GM18861 (cell line): ENCODE measurements around the gene CABYR.
"Not testable (repeated sequence)": the region's sequence is repeated elsewhere in the genome, so short reads cannot be mapped to it uniquely, and the experiment has no call there.

ENCODE experiments used
- ATAC-seq: cut with Tn5 transposase; IDR thresholded peaks from one replicate; pipeline ENCODE4 v1.9.1; 2021; ENCODE audit not compliant: unreplicated experiment

CABYR gene

DNA sequence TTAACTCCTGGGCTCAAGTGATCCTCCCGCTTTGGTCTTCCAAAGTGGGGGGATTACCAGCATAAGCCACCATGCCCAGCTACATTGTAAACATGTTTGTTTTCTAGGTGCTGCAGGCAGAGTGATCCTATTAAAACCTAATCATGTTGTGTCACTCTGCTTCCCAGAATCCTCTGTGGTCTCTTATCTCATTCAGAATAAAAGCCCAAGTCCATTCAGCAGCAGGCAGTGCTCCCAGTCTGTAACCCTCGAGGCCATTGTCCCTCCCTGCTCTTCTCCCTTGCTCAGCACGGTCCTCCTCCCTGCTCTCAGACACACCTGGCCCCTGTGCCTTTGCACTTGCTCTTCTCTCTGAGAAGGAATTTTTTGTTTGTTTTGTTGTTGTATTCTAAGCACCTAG is 11.1 kb upstream of the CABYR start:
- ATAC-seq, result no peak

DNA sequence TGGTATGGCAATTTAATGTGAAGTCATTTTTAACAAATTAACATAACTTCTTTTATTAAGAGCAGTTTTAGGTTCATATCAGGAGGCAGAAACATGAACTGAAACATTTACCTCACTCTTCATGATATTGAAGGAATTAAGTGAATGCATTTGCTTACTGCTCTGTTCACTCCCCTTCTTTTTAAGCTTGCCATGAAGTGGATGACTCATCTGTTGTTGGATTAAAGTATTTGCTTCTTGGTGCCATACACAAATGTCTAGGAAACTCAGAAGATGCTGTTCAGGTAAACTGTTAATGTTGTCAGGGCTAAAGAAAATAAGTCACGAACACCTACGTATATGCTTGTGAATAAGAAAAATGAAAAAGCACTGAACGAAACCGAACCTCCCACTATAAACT is 10.2 kb upstream of the CABYR start:
- ATAC-seq, result no peak

DNA sequence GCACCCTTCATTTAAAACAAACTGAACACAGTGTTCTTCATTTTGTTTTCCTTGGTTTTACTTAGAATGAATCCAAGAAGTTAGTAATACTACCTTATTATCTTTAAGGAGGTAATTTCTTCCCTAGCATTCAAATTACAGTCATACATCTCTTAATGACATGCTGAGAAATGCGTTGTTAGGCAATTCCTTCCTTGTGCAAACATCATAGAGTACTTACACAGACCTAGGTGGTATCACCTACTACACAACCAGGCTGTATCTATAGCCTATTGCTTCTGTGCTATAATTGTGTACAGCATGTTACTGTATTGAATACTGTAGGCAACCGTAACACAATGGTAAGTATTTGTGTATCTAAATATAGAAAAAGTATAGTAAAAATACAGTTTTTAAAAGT is 8.4 kb upstream of the CABYR start:
- ATAC-seq, result no peak

DNA sequence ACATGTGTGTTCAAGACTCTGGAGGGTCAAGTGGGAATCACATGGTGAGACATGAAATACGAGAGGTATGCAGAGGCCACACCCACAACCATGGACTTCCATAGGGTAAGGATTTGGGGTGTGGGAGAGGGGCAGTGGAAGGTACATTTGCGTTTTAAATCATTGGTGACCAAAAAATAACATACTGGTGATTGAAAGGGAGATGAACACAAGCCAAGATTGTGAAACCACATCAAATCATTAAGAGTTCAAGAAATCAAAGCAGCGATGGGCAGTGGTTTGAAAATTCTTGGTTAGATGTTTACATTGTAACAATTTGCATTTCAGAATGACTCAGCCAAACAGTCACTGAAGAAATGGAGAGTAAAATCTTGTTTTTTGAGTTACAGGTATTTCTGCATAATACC is 1.9 kb upstream of the CABYR start:
- no peak for ATAC-seq

DNA sequence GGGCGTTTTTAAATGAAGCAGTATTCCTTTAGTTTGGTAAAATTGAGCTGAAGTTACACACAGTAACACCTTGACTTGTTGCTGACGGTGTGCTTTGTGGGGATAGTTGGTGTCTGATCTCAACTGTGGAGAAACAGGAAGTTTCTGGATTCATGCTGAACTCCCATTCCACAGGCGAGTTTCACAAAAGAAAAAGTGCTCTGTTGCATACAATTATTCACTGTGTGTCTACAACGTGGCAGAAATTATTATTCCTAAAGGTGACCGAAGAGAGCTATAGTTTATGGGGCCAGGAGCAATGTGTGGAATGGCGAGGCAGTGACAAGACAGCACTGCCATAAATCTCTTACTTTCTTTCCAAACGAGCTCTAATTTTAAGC is 463 bp upstream of the CABYR start:
- ATAC-seq, result no peak

DNA sequence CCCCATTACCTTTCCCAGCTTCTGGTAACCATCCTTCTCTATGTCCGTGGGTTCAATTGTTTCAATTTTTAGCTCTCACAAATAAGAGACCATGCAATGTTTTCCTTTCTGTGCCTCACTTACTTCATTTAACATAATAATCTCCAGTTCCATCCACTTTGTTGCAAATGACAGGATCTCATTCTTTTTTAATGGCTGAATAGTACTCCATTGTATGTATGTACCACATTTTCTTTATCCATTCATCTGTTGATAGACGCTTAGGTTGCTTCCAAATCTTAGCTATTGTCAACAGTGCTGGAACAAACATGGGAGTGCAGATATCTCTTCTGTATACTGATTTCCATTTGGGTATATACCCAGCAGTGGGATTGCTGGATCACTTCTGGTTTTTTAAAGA is 1.8 kb downstream of the CABYR start:
- ATAC-seq, result no peak

DNA sequence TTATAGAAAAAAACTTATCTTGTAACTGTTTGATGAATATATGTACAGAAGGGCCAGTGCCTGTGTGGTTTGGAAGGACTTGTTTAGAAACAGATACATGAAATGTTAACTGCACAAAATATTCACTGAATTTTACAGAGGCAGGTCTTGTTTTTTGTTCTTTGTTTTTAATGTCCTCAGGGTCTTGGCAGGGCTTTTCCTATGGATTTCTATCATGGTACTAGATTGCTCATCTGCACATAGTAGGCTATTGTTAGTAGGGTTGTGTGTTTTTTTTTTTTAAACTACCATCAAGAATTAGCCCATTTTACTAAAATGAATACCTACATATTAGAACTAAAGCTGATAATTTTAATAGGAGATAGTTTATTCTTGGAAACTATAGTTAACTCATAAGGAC is 3.5 kb downstream of the CABYR start:
- no peak for ATAC-seq

DNA sequence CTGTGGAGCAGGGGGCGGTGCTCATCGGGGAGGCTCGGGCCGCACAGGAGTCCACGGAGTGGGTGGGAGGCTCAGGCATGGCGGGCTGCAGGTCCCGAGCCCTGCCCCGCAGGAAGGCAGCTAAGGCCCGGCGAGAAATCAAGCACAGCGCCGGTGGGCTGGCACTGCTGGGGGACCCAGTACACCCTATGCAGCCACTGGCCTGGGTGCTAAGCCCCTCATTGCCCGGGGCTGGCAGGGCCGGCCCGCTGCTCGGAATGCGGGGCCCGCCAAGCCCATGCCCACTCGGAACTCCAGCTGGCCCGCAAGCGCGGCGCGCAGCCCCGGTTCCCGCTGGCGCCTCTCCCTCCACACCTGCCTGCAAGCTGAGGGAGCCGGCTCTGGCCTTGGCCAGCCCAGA is 10.7 kb downstream of the CABYR start:
- not testable (repeated sequence) for ATAC-seq

DNA sequence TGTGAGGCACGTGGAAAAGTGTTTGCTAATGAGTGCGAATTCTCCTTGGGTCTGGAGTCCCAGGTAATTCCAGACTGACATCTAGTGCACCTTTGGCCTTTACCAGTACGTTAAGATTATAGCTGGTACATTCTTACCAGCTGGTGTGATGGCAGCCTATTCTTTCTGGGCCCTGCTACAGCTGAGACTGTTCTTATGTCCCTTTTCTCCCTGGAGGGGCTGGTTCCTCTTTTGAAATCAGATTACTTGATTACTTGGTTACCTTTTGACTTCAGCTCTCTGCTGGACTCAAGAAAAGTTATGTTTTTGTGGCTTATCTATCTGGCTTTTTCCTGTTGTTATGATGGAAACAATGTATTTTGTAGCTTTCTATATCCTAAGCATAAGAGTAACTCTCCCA is 14.5 kb downstream of the CABYR start:
- ATAC-seq, result no peak

DNA sequence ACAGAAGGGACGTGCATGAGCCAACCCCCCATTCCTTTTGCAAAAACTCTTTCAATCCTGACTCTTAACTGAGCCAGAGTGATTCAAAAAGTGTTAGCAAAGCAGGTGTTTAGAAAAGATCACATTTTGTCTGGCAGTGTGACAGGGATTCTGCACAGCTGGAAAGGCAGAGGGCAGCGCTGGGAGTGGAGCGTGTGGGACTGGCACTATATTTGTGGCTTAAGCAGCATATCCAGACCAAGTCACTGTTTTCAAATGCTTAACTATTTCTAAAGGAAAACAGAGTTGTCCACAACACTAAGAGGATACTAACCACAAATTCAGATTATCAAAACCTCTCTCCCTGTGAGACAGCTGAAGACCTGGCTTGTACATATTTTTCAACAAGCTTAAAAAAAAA is 19.0 kb downstream of the CABYR start:
- ATAC-seq, result no peak

DNA sequence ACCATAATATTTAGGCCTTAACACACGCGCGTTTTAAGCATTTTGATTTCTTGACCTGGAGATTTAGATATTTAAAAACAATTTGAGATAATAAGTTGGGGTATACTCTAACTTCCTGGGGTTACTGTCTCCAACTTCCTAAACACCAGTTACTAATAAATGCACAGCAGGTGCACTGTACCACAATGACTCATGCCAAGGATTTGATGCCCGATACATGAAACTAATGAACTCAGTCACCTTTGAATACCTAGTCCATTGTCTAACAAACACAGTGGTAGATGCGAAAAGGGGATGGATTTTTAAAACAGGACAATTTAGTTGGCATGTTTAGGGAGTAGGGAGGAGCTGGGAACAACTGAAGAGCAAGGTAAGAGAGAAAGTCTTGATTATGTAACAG is 21.2 kb downstream of the CABYR start:
- ATAC-seq, result no peak

DNA sequence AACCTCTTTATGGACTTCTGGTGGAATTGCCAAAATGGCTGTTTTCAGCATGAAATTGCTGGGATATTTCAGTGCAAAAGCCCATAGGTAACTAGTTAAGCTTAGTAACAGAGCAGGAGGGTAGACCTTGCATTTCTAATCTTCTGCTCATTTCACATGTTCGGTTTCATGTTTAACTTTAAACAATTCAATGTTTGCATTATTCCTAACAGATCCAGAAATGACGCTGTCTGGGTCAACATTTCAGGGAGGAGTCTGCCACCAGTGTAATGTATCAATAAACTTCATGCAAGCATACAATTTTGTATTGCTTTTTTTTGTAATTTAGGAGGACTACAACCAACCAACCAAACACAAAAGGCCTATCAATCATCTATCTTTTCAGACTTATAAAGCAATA is 22.4 kb downstream of the CABYR start:
- ATAC-seq, result no peak

DNA sequence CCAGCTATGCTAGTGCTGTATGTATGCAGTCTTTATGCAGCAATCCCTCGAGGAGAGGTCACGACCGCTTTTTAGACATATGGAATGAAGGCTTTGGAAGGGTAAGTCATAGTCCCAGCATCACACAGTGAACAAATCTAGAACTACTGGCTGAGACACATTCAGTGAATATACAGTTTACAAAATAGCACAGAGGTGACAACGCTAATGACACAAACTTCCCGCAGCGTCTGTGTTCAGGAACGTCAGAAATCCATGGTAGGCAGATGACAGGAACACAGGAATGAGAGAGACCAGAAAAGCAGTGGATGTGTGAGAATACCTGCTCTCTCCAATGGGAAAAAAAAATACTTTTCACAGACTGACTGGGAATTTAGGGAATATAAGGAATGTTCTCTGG is 29.6 kb downstream of the CABYR start:
- ATAC-seq, result no peak

DNA sequence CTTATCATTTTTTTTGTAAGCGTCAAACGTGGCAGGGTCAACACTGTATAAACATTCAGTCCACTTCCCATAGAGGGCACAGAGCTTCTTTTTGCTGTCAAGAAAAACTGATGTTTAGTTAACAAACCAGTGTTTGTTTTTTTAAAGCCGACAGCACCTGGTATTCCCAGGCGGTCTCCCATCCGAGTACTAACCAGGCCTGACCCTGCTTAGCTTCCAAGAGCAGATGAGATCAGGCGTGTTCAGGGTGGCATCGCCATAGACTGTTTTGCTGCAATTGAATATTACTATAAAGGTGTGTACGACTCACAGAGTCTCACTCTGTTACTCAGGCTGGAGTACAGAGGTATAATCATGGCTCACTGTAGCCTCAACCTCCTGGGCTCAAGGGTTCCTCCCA is 31.5 kb downstream of the CABYR start:
- no peak for ATAC-seq

DNA sequence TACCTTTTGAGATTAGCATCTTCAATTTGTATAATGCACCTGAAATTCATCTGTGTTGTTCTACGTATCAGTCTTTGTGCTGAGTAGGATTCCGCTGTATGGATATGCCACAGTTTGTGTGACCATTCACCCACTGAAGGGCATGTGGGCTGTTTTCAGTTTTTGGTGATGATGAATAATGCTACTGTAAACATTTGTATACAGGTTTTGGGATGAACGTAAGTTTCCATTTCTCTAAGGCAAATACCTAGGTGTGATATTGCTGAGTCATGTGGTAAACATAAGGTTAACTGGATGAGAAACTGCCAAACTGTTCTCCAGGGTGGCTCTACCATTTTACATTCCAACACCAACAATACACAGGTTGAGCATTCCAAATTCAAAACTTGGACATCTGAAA is 35.1 kb downstream of the CABYR start:
- ATAC-seq, result no peak

DNA sequence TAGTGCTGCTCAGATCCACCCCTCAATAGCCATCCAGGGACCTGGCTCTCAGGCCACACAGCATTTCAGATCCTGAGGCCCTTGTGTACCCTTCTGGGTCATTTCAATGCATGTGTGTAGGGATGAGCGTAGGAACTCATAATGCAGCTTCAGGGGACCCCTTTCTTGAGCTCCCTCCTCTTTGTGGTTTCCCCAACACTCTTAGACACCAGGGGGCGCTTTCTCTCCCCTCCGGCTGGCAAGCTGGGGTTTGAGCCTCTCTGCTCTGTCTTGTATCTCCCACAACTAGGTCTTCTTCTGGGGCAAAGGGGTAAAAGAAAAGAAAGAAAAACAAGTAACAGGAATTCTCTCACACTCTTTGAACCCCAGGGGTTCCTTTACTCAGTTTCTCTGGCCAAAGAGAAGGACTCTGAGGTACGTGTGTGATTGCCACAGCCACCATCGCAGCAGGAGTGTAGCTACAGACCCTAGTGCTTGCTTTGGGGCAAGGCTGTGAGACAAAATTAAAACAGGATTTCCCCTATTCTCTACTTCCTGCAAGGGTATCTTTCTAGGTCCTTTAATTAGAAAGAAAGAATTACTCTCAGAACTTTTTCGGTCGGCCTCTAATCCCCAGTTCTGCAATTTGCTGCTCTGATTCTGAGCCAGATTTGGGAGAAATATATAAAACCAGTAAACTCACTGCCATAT is 38.0 kb downstream of the CABYR start:
- ATAC-seq, result peak; percentile 78

DNA sequence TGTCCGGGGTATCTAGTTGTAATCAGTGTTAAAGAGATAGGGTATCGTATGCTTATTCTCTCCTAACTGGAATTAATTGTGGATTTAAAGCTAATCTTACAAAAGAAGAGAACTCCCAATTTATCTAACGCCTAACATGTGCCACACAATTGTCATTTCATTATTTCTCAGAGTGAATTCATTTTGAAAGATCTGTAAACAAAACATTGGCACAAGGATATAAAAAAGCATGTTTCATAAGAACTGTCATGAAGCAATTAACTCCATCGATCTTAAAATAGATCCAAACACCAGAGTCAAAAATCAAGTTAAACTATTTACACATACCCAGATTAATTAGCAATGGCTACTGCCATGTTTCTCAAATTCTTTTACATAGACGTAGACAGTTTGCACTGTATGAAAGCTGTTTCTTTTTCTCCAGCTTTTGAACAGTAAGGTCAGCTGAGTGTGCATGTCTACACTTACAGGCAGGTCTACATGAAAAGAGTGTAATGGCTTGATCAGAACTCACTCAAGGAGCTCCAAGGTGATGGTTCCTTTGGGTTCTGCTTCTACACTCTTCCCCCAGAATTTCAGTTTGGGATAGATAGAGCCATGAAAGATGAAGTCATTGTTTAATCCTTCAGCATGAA is 38.8 kb downstream of the CABYR start:
- no peak for ATAC-seq

DNA sequence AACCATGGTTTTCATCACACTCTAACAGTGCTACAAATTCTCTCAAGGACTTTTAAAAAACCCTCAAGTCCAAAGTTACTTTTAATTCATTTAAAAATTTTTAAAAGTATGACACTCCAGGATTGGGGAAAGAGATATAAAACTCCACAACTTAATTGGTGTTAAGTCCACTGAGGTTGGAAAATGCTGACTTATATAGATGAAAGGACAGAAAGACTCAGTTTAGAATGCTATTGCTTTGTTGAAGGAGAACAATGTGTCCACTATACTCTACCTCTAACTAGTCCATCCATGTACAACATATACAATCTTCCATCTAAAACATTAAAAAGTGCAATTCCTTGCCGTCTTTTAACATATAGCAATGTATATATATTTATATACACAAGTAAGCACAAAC is 41.2 kb downstream of the CABYR start:
- no peak for ATAC-seq

DNA sequence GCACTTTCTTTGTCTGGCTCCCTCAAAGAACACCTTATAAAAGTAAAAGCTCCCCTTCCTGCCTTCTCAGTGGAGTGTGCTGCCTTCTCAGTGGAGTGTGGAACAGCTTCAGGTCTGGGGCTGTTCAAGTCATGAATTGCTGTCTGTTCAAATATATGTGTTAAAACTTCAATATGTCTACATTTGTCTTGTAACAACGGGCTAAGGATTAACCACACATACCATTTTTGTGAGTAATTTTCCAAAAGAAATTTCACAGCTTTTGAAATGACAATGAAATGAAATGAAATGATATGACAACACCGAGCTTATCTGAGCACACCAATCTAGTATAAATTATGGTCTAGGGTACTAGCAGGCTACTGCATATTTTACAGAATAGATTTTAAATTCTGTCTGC is 42.9 kb downstream of the CABYR start:
- ATAC-seq, result no peak

DNA sequence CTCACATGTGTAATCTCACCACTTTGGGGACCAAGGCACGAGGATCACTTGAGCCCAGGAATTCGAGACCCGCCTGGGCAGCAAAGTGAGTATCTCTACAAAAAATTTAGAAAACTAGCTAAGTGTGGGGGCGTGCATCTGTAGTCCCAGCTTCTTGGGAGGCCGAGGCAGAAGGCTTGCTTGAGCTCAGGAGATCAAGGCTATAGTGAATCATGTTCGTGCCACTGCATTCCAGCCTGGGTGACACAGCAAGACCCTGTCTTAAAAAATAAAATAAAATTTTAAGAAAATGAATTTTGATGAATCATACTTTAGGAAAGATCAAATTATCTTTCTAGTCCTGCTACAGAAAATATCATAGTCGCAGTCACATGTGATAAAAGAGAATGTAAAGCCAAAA is 46.9 kb downstream of the CABYR start:
- no peak for ATAC-seq

DNA sequence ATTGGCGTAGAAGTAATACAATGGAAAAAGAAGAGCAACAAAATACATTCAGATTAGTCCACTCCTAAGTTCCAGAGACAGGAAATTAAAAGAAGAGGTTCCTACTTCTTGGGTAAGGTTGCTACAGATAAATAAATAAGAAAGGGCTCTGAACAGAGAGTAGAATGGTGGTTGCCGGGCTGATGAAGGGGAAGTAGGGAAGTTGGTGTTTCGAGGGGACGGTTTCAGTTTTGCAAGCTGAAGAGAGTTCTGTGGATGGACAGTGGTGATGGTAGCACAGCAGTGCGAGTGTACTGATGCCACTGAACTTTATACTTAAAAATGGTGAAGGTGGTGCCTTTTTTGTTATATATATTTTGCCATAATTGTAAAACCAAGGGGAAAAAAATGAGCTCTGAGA is 48.2 kb downstream of the CABYR start:
- no peak for ATAC-seq

DNA sequence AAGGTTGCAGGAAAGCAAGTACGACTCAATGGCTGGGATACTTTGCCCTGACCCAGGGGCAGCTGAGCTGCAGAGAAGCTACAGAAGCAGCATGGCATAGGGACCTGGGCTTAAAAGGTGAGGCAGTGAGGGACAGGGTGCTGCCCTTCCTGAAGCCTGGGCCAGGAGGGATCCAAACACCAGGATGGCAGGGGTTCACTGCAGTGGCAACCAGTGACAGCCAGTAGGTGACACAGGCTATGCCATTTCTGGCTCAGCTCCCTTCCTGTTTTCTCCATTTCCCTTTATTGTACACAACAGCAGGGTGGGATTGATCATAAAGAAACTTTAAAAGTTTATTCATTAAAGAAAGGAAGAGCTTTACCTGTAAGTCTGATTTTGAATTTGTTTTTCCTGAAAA is 48.8 kb downstream of the CABYR start:
- no peak for ATAC-seq

DNA sequence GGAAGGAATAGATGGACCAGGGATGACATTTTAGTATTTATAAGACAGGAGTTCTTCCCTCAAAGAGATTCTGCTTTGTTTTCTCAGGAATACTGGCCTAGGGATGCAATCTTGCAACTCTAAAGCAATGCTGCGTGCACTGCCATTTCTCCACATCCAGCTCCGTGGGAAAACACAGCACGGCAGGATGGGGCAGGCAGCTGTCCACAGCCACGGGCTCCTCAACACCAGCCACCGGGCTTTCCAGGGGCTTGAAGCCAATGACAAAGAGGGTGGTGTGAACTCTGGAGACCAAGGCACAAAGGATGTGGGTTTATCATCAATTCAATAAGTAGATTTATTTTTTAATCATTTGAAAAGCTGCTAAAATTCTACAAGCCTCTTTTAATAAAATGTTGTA is 49.3 kb downstream of the CABYR start:
- ATAC-seq, result no peak
